RWPE2 (cell line): ENCODE measurements around the gene COL2A1.

Experiments used
- ATAC-seq: fragments of 200-7000 bp; cut with Tn5 transposase; 3 replicates; pipeline ENCODE4 v1.9.1; 2021; ENCODE audit warnings: low read depth
- DNase-seq: peaks from one replicate; pipeline ENCODE4 v3.0.0-alpha.2; 2020; ENCODE audit warnings: low spot score
- H3K27ac ChIP-seq: fragments of 450-650 bp; 2 replicates; pipeline ENCODE4 v1.5.1; 2017; ENCODE audit warnings: mild to moderate bottlenecking; ENCODE audit not compliant: poor library complexity, severe bottlenecking
- H3K27me3 ChIP-seq: fragments of 250-450 bp; sonication (Bioruptor Pico); 2 replicates; pipeline ENCODE4 v1.5.1; 2021; ENCODE audit warnings: mild to moderate bottlenecking, moderate library complexity; ENCODE audit not compliant: insufficient read depth, poor library complexity, severe bottlenecking
- H3K36me3 ChIP-seq: fragments of 250-450 bp; sonication (Bioruptor Pico); 2 replicates; pipeline ENCODE4 v1.5.1; 2020; ENCODE audit warnings: low read depth, mild to moderate bottlenecking, moderate library complexity
- H3K4me1 ChIP-seq: fragments of 250-450 bp; sonication (Bioruptor Pico); 2 replicates; pipeline ENCODE4 v1.5.1; 2021; ENCODE audit warnings: mild to moderate bottlenecking, moderate library complexity; ENCODE audit not compliant: insufficient read depth, poor library complexity, severe bottlenecking
- H3K4me3 ChIP-seq: fragments of 250-450 bp; sonication (Bioruptor Pico); 2 replicates; pipeline ENCODE4 v1.5.1; 2021; ENCODE audit warnings: mild to moderate bottlenecking, moderate library complexity; ENCODE audit not compliant: severe bottlenecking
- H3K9me3 ChIP-seq: fragments of 250-450 bp; sonication (Bioruptor Pico); 2 replicates; pipeline ENCODE4 v1.5.1; 2021; ENCODE audit warnings: mild to moderate bottlenecking, moderate library complexity; ENCODE audit not compliant: severe bottlenecking
- TF ChIP-seq, protein P1 (sequence below): fragments of 450-650 bp; IDR thresholded peaks from one replicate; pipeline ENCODE4 v1.5.1; 2017; ENCODE audit warnings: mild to moderate bottlenecking, moderate library complexity; ENCODE audit not compliant: poor library complexity, severe bottlenecking

Gene COL2A1

DNA sequence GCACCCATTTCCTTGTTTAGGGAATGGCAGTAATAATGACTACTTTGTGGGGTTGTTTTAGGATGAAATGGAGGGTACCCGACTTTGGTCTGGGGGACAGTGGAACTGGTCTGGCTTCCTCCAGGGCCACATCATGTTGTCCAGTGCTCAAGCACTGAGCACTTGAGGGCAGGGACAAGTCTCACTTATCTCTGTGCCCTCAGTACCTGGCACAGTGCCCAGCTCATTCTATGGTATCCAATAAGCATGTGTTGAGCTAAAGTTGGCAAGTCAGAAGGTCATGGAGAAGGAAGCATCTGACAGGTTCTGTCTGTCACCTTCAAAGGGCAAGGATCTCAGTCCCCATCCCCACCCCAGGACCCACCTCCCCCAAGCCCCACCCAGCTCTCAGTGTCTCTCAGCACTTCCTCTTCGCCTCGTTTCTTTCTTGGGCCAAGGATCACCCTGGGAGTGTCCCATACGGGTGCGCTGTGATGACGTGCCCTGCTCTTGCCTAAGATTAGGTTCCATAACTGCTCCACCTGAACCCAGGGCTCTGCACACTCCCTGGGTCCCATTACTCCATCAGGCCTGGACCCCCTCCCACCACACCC is 65.2 kb downstream of the COL2A1 start:
- Histone ChIP-seq H3K4me1 (no peaks in the 10 kb centered on the region), H3K9me3 (no peaks in the 10 kb centered on the region), H3K27me3 (no peaks in the 10 kb centered on the region), H3K27ac (no peak overlapping the region), H3K36me3 (no peaks in the 10 kb centered on the region), H3K4me3 (no peak overlapping the region)
- DNase-seq: peak; percentile 38
- no peak for ATAC-seq
- TF ChIP-seq, protein P1, sequence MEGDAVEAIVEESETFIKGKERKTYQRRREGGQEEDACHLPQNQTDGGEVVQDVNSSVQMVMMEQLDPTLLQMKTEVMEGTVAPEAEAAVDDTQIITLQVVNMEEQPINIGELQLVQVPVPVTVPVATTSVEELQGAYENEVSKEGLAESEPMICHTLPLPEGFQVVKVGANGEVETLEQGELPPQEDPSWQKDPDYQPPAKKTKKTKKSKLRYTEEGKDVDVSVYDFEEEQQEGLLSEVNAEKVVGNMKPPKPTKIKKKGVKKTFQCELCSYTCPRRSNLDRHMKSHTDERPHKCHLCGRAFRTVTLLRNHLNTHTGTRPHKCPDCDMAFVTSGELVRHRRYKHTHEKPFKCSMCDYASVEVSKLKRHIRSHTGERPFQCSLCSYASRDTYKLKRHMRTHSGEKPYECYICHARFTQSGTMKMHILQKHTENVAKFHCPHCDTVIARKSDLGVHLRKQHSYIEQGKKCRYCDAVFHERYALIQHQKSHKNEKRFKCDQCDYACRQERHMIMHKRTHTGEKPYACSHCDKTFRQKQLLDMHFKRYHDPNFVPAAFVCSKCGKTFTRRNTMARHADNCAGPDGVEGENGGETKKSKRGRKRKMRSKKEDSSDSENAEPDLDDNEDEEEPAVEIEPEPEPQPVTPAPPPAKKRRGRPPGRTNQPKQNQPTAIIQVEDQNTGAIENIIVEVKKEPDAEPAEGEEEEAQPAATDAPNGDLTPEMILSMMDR: no peak

DNA sequence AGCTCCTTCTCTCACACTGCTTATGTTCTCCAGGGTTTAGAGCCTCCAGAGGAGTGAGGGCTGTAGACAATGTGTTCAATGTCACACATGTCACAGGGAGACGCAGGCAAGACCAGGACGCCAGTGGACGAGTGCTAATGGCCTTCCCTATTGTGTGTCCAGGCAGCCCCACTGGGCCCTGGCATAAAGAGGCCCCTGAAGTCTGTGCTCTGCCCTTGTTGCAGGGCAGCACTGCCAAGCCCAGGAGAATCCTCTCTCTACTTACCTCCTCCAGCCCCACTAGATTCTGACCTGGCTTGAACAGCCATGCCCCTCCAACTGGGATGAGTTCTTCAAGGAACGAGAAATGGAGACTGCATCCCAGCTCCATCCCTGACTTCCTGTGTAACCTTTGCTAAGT is 65.7 kb downstream of the COL2A1 start:
- Histone ChIP-seq H3K4me1 (no peaks in the 10 kb centered on the region), H3K36me3 (no peaks in the 10 kb centered on the region), H3K9me3 (no peaks in the 10 kb centered on the region), H3K27ac (no peak overlapping the region), H3K4me3 (no peak overlapping the region), H3K27me3 (no peaks in the 10 kb centered on the region)
- no peak for DNase-seq
- TF ChIP-seq, protein P1: no peak
- no peak for ATAC-seq

DNA sequence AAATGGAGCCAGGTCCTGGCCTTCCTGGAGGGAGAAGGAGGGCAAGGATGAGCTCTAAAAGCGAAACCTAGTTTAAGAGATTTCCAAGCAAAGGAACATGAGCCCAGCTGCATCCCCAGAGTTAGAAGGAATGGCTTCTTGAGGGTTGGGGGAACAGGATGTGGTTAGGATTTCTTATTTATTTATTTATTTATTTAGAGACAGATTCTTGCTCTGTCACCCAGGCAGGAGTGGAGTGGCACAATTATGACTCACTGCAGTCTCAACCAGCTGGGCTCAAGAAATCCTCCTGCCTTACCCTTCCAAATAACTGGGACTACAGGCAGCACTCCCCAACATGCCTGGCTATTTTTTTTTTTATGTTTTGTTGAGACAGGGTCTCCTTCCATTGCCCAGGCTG is 66.2 kb downstream of the COL2A1 start:
- TF ChIP-seq, protein P1: no peak
- Histone ChIP-seq H3K4me1 (no peaks in the 10 kb centered on the region), H3K4me3 (no peak overlapping the region), H3K27ac (no peak overlapping the region), H3K36me3 (no peaks in the 10 kb centered on the region), H3K9me3 (no peaks in the 10 kb centered on the region), H3K27me3 (no peaks in the 10 kb centered on the region)
- ATAC-seq (peak; percentile 50), DNase-seq (no peak)

DNA sequence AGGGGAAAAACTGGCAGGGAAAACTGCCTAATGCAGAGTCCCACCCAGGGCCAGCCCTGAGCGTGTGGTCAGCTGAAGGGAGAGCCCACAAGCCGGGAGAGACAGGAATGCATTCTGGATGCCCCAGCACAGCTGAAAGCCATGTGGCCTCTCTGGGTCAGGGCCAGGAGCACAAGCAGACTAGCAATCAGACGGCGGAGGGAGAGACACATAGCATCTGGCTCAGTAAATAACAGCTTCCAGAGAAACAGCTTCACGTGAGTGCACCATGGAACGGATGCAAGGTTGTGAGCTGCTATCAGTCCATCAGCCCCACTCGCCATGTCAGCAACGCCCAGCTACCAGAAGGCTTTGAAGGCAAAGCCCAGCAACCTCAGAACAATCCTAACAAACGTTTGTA is 69.1 kb downstream of the COL2A1 start:
- ATAC-seq (no peak), DNase-seq (no peak)
- no peaks in the 10 kb centered on the region for H3K9me3 ChIP-seq
- H3K27me3 ChIP-seq: no peaks in the 10 kb centered on the region
- H3K4me1 ChIP-seq: no peaks in the 10 kb centered on the region
- no peak overlapping the region for H3K27ac ChIP-seq
- no peaks in the 10 kb centered on the region for H3K36me3 ChIP-seq
- TF ChIP-seq, protein P1: no peak
- H3K4me3 ChIP-seq: no peak overlapping the region

DNA sequence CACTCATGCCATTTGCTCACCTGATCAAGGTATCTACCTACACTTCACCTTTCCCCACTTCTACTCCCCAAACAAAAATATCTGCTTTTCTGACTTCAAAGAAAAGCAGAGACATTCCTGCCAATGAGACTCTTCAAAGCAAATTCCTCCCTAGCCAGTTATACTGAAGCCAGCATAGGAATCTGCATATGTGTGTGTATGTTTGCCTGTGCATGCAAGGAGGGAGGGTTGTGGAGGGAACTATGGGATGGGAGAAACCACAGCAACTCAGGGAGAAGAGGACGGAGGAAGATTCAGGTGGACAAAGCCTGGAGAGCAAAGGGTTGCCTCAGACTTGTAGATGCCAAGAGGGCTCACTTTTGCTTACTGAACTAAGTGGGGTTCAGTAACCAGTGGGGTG is 73.1 kb downstream of the COL2A1 start:
- TF ChIP-seq, protein P1: no peak
- Histone ChIP-seq H3K27ac (no peak overlapping the region), H3K4me3 (no peak overlapping the region), H3K4me1 (no peaks in the 10 kb centered on the region), H3K36me3 (no peaks in the 10 kb centered on the region), H3K27me3 (no peaks in the 10 kb centered on the region), H3K9me3 (no peaks in the 10 kb centered on the region)
- DNase-seq (no peak), ATAC-seq (no peak)
